ENCODE measurements around the gene TARS3. TPM values are rescaled to one million over a fixed set of nuclear protein-coding genes. Genes with fewer than 3 reads are reported as not detected.

The TARS3 gene
- total and polyA plus RNA-seq, 2 donors (not counting 1 experiment from before 2014, with no cell fraction given) = 9.7 to 27.0 TPM

- peaks cover 9 to 11% of the 10 kb centered on the region in 2 donors for H3K4me1 ChIP-seq (ENCODE audit: control insufficient read depth in 2 of 2, insufficient read depth in 2 of 2, low read length in 2 of 2)
- ChIA-PET CTCF (no interaction called here), POLR2A (no interaction called here)
- H3K9me3 Mint-ChIP-seq (ENCODE audit: insufficient read depth) = no peaks in the 10 kb centered on the region
- H2AFZ ChIP-seq (ENCODE audit: insufficient read depth, low read depth, low read length, poor library complexity, severe bottlenecking) = no peak overlapping the region
- no peaks in the 10 kb centered on the region for H4K20me1 ChIP-seq (ENCODE audit: control insufficient read depth, insufficient read depth, low read length, poor library complexity, severe bottlenecking)
- H3K4me1 Mint-ChIP-seq = peaks cover 31% of the 10 kb centered on the region
- no peaks in the 10 kb centered on the region for H3K27me3 Mint-ChIP-seq
- H3K79me2 ChIP-seq (ENCODE audit: control insufficient read depth, insufficient read depth, low read length) = no peaks in the 10 kb centered on the region
- no peak for ATAC-seq (ENCODE audit: low read depth)
- no peak overlapping the region for H3K27ac ChIP-seq (ENCODE audit: low read length in 2 of 2)
- no peak overlapping the region for H3K4me2 ChIP-seq (replicated peaks; ENCODE audit: low read depth, low read length, poor library complexity, severe bottlenecking)
- DNase-seq = no peak
- peaks cover 0 to 3% (median 0%) of the 10 kb centered on the region in 3 donors for H3K9me3 ChIP-seq (ENCODE audit: control extremely low read depth in 1 of 3, control insufficient read depth in 2 of 3, insufficient read depth in 1 of 3, low read length in 2 of 3)
- intact Hi-C loops (cut with micrococcal nuclease) = no loop called here
- H3K4me3 ChIP-seq (ENCODE audit: control extremely low read depth in 1 of 5, extremely low read depth in 1 of 5, insufficient read depth in 1 of 5, low read depth in 2 of 5, low read length in 4 of 5) = no peak overlapping the region
- no peaks in the 10 kb centered on the region for H3K27me3 ChIP-seq (replicated peaks in 1 of 4; ENCODE audit: control extremely low read depth in 1 of 4, control insufficient read depth in 3 of 4, insufficient read depth in 4 of 4, low read length in 3 of 4)
- 100% methylated on average over 5 of the region's 7 CpGs for WGBS (ENCODE audit: insufficient coverage)
- no peak overlapping the region for H3K27ac Mint-ChIP-seq
- peaks cover 0 to 77% of the 10 kb centered on the region in 2 experiments for H3K36me3 ChIP-seq (replicated peaks in 1 of 2; ENCODE audit: control extremely low read depth in 1 of 2, control insufficient read depth in 1 of 2, extremely low read depth in 1 of 2, insufficient read depth in 2 of 2, low read length in 1 of 2)
- TF ChIP-seq EZH2 (IDR thresholded peaks at IDR 0.05; ENCODE audit: borderline replicate concordance, insufficient read depth, low read depth, low read length, poor library complexity, severe bottlenecking) (no peak), CTCF (IDR thresholded peaks at IDR 0.05) (no peak)
- H3K9ac ChIP-seq (ENCODE audit: low read length) = no peak overlapping the region
- no peak overlapping the region for H3K4me3 Mint-ChIP-seq
These were observed 26.8 kb downstream of the TARS3 start for GRCh38 chr15:101697488-101697887.

- Histone ChIP-seq H3K79me2 (ENCODE audit: control insufficient read depth, insufficient read depth, low read length) (no peaks in the 10 kb centered on the region), H3K9ac (ENCODE audit: low read length) (no peak overlapping the region), H3K27ac (ENCODE audit: low read length in 2 of 2) (no peak overlapping the region), H3K36me3 (replicated peaks in 1 of 2; ENCODE audit: control extremely low read depth in 1 of 2, control insufficient read depth in 1 of 2, extremely low read depth in 1 of 2, insufficient read depth in 2 of 2, low read length in 1 of 2) (peaks cover 0 to 75% of the 10 kb centered on the region in 2 experiments), H3K4me3 (ENCODE audit: control extremely low read depth in 1 of 5, extremely low read depth in 1 of 5, insufficient read depth in 1 of 5, low read depth in 2 of 5, low read length in 4 of 5) (no peak overlapping the region), H4K20me1 (ENCODE audit: control insufficient read depth, insufficient read depth, low read length, poor library complexity, severe bottlenecking) (no peaks in the 10 kb centered on the region), H3K9me3 (ENCODE audit: control extremely low read depth in 1 of 3, control insufficient read depth in 2 of 3, insufficient read depth in 1 of 3, low read length in 2 of 3) (peaks cover 0 to 3% (median 0%) of the 10 kb centered on the region in 3 donors), H2AFZ (ENCODE audit: insufficient read depth, low read depth, low read length, poor library complexity, severe bottlenecking) (no peak overlapping the region), H3K4me1 (ENCODE audit: control insufficient read depth in 2 of 2, insufficient read depth in 2 of 2, low read length in 2 of 2) (peaks cover 3 to 6% of the 10 kb centered on the region in 2 donors), H3K4me2 (replicated peaks; ENCODE audit: low read depth, low read length, poor library complexity, severe bottlenecking) (no peak overlapping the region), H3K27me3 (replicated peaks in 1 of 4; ENCODE audit: control extremely low read depth in 1 of 4, control insufficient read depth in 3 of 4, insufficient read depth in 4 of 4, low read length in 3 of 4) (no peaks in the 10 kb centered on the region)
- DNase-seq = no peak
- ChIA-PET POLR2A (no interaction called here), CTCF (no interaction called here)
- Mint-ChIP-seq H3K4me3 (no peak overlapping the region), H3K27ac (no peak overlapping the region), H3K27me3 (no peaks in the 10 kb centered on the region), H3K4me1 (peaks cover 24% of the 10 kb centered on the region), H3K9me3 (ENCODE audit: insufficient read depth) (no peaks in the 10 kb centered on the region)
- intact Hi-C loops (cut with micrococcal nuclease) = no loop called here
- no peak for TF ChIP-seq EZH2 (IDR thresholded peaks at IDR 0.05; ENCODE audit: borderline replicate concordance, insufficient read depth, low read depth, low read length, poor library complexity, severe bottlenecking)
- TF ChIP-seq CTCF (IDR thresholded peaks at IDR 0.05) = no peak
- no peak for ATAC-seq (ENCODE audit: low read depth)
- WGBS (ENCODE audit: insufficient coverage) = no CpG with 5 or more reads among the region's 1 CpG
These were observed 27.4 kb downstream of the TARS3 start for GRCh38 chr15:101696829-101697228.
